Activated CD8-positive, alpha-beta memory T cell treated with anti-CD3 and anti-CD28 coated beads, Interleukin-2, amount 10 ng/mL, durations not matched to agents 7 days and 5 days (primary cell): ENCODE results near the gene SNAP47. TPM values are rescaled to one million over a fixed set of nuclear protein-coding genes. Genes with fewer than 3 reads are reported as not detected.

Experiments
- total RNA-seq, 2 experiments: library from RNA; stranded (reverse); gene quantifications; one replicate each; pipeline ENCODE4 v1.2.3, GENCODE V29; 2021

SNAP47 gene
- total RNA-seq, 2 experiments from 2014 or later, result 33.9 to 35.3 TPM

Other genes with a start within 250 kb of the SNAP47 start
- 1 to 10 TPM; 3.7 to 6.7 TPM for gene ZNF678, start 171.9 kb upstream of the SNAP47 start, total RNA-seq
- gene JMJD4, start 133 bp upstream of the SNAP47 start, total RNA-seq, result 10 to 100 TPM; 17.7 to 24.1 TPM
- not detected for gene PRSS38, start 80.2 kb downstream of the SNAP47 start, total RNA-seq
- gene WNT9A, start 212.5 kb downstream of the SNAP47 start, total RNA-seq, result under 1 TPM; 0.30 to 0.50 TPM